CD4-positive, alpha-beta T cell treated with Interleukin-21 for 1 hour (primary cell): ENCODE data around the gene RAB27B.

ENCODE experiments used
- DNase-seq: peaks from one replicate; pipeline ENCODE4 v3.0.0-alpha.2; 2020

The RAB27B gene

GRCh38 chr18:54916507-54916906 lies 88.2 kb downstream of the RAB27B start:
- no peak for DNase-seq

GRCh38 chr18:54918060-54918459 lies 89.8 kb downstream of the RAB27B start:
- DNase-seq = no peak

DNA sequence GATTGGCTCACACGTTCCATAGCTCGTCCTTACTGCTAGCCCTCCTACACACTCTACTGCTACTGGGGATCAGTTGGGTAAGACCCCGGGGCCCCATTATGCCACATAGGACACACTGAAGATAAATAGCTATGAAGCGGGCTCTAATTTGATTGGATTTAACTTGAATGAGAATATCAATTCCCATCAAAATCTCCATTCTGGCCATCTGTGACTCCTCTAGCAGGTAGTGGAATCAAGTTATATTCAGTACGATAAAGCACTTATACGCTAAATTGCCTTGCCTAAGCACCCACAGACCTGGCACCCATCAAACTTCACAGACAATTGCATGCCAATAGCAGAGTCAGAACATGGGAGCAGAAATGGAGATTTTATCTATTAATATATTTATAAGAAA lies 91.1 kb downstream of the RAB27B start:
- DNase-seq = no peak

DNA sequence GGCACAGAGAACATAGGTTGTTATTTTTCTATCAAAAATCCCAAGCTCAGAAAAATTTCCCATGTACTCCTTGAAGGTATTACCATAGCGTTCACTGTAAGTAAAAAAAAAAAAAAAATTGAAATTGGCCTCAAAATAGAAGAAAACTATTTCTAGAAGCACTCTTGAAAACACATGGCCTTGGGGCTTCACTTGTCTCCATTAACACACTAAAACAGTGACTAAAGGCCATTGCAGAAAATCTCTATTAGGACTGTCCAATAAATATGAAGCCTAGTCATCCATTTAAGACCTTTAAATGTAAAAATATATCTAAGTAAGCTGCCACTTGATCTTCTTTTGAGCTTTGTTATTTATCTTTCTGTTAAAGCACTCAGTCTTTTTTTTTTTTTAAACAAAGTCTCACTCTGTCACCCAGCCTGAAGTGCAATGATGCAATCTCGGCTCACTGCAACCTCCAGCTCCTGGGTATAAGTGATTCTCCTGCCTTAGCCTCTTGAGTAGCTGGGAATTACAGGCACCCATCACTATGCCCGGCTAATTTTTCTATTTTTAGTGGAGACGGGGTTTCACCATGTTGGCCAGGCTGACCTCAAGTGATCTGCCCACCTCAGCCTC lies 95.2 kb downstream of the RAB27B start:
- DNase-seq = no peak

DNA sequence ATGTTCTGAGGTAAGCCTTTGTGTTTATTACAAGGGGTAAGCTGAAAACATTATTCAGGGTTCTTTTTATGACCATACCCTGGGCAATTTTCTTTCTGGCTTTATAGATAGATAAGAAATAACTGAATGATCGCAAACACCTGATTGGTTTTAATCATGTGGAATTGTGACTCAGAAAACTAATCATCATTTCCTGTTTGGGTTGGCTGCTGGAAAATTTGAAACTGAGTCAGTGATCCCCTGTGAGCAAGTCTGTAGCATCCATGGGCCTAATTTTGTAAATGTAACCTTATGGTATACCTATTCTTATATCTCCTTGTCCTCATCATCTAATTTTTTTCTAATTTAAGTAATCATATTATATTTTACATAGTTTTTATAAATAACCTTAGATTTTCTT lies 96.7 kb downstream of the RAB27B start:
- DNase-seq = no peak

- DNase-seq = no peak
Measured at GRCh38 chr18:54926593-54927325, 98.5 kb downstream of the RAB27B start.

DNA sequence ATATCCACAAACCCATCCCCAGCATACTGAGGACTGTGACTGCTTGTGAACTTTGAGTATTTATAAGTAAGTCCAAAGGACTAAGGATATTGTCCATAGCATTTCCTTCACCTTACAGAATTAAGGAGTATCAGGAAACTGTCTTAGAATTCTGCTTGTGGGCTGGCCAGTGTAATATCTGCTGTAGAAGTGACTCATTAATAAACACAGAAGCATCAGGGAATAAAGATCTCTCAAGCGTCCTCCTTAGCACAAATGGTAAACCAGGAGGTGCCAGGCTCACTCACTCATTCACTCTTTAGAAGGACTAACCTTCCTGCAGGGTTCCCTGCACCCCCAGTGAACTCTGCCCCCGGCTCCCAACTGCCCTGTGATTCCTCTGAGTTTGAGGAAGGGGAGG lies 100.0 kb downstream of the RAB27B start:
- no peak for DNase-seq

- DNase-seq = no peak
Measured at GRCh38 chr18:54931152-54931551, 102.9 kb downstream of the RAB27B start.

DNA sequence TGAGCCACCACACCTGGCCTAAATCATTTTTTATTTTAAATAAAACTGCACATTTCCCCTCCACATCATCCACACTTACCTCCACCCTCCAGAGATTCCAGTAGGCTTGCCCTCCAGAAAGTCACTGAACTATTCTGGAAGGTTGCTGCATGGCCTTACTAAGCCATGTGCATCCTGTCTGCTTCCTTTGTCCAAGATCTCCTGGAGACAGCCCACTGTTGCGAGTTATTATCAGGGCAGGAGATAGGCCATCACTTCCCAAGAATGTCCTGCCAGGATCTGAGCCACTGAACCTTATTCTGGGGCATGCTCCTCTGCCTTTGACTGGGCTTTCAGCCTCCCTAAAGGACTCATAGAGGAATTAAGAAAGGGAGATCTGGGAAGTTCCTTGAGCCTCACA lies 104.2 kb downstream of the RAB27B start:
- no peak for DNase-seq

- no peak for DNase-seq
Measured at GRCh38 chr18:54938506-54938905, 110.2 kb downstream of the RAB27B start.

- no peak for DNase-seq
Measured at GRCh38 chr18:54939361-54939917, 111.2 kb downstream of the RAB27B start.

GRCh38 chr18:54942144-54942543 lies 113.9 kb downstream of the RAB27B start:
- DNase-seq = no peak

DNA sequence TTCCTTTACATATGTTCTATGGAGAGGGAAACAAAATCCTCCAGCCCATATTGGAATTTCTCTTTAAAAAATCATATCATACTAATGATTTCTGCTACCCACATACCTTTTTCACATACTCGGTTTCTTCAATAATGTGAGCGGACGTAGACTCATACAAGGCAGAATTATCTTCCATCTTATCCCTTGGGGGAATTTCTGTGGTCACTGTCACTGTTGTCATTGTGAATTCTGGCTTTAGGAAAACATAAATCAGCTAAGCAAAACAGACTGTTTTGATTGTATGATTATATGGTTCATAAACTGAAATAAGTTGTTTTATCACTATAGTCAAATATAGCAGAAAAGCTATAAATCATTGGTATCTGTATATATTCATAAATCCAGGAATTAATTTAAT lies 114.3 kb downstream of the RAB27B start:
- no peak for DNase-seq
